K562 (cell line): ENCODE results near the gene HYOU1. TPM values are rescaled to one million over a fixed set of nuclear protein-coding genes. Genes with fewer than 3 reads are reported as not detected.

ENCODE experiments used
- BHLHE40 ChIP-seq: IDR thresholded peaks from 2 replicates; pipeline ENCODE4 v1.6.1; 2011; ENCODE audit warnings: low read length, improper control_type of control experiment
- CBX1 ChIP-seq: sonication (generic); IDR thresholded peaks from 2 replicates; pipeline ENCODE4 v1.6.1; 2016; ENCODE audit warnings: antibody characterized with exemption, low read depth, mild to moderate bottlenecking
- CCNT2 ChIP-seq: IDR thresholded peaks from 2 replicates; pipeline ENCODE4 v1.6.1; 2011; ENCODE audit warnings: borderline replicate concordance, low read depth, mild to moderate bottlenecking, moderate library complexity, mixed read lengths, low read length; ENCODE audit not compliant: insufficient read length; ENCODE audit errors: extremely low read depth
- CHD4 ChIP-seq: fragments of 200-600 bp; sonication (generic); IDR thresholded peaks from 3 replicates; pipeline ENCODE4 v1.6.1; 2012; ENCODE audit warnings: low read depth, mild to moderate bottlenecking, mixed read lengths, low read length, inconsistent platforms; ENCODE audit not compliant: insufficient read depth, insufficient replicate concordance, poor library complexity, severe bottlenecking
- CREB1 ChIP-seq, 2 experiments: sonication (generic) in 1 of 2; formaldehyde crosslinking in 1 of 2; IDR thresholded peaks; 2 replicates each; pipeline versions ENCODE4 v1.6.1 to v1.8.0; 2012 to 2022; ENCODE audit warnings: inconsistent platforms in 1 of 2, mild to moderate bottlenecking in 1 of 2, missing genetic modification reagents in 1 of 2, moderate library complexity in 1 of 2
- ELF1 ChIP-seq: fragments of 200-800 bp; sonication (Bioruptor generic); IDR thresholded peaks from 2 replicates; pipeline ENCODE4 v1.6.1; 2016; ENCODE audit warnings: missing genetic modification characterization, missing compliant biosample characterization
- HDAC2 ChIP-seq: fragments of 450-650 bp; IDR thresholded peaks from 2 replicates; pipeline ENCODE4 v1.6.1; 2016; ENCODE audit warnings: mild to moderate bottlenecking
- KDM5B ChIP-seq: fragments of 200-600 bp; sonication (generic); IDR thresholded peaks from 2 replicates; pipeline ENCODE4 v1.6.1; 2012; ENCODE audit warnings: low read depth, mild to moderate bottlenecking, moderate library complexity, low read length, control low read depth, inconsistent platforms; ENCODE audit not compliant: insufficient replicate concordance
- LCOR ChIP-seq: sonication (generic); formaldehyde crosslinking; IDR thresholded peaks from 2 replicates; pipeline ENCODE4 v1.8.0; 2022; ENCODE audit warnings: mild to moderate bottlenecking, missing genetic modification reagents
- MAFG ChIP-seq: fragments of 450-650 bp; conservative IDR thresholded peaks from 2 replicates; pipeline ENCODE4 v1.6.1; 2016; ENCODE audit warnings: missing genetic modification characterization, missing compliant biosample characterization
- MTA2 ChIP-seq: fragments of 450-650 bp; IDR thresholded peaks from 2 replicates; pipeline ENCODE4 v1.6.1; 2016; ENCODE audit warnings: low read depth
- RBFOX2 ChIP-seq: fragments of 200-400 bp; formaldehyde crosslinking; IDR thresholded peaks from 2 replicates; pipeline ENCODE4 v1.6.1; 2017; ENCODE audit warnings: low read depth, mild to moderate bottlenecking, low read length, moderate library complexity
- SAP30 ChIP-seq: fragments of 200-600 bp; sonication (generic); IDR thresholded peaks from 2 replicates; pipeline ENCODE4 v1.6.1; 2012; ENCODE audit warnings: borderline replicate concordance, low read depth, mild to moderate bottlenecking, moderate library complexity, low read length, control low read depth, inconsistent platforms; ENCODE audit not compliant: insufficient read depth, poor library complexity, severe bottlenecking
- SIX5 ChIP-seq, 2 experiments: IDR thresholded peaks; 2 replicates each; pipeline ENCODE4 v1.6.1; 2011; ENCODE audit warnings: low read length in 2 of 2, borderline replicate concordance in 1 of 2, low read depth in 1 of 2, mild to moderate bottlenecking in 1 of 2, moderate library complexity in 1 of 2; ENCODE audit not compliant: insufficient read depth in 1 of 2
- SMAD2 ChIP-seq: fragments of 150-350 bp; IDR thresholded peaks from 2 replicates; pipeline ENCODE4 v1.6.1; 2014; ENCODE audit warnings: low read depth, mild to moderate bottlenecking, low read length
- U2AF1 ChIP-seq: fragments of 200-400 bp; formaldehyde crosslinking; optimal IDR thresholded peaks from 2 replicates; pipeline ENCODE3; 2017; ENCODE audit warnings: mild to moderate bottlenecking, low read depth, low read length, moderate library complexity
- polyA plus RNA-seq, 8 experiments: library from polyadenylated mRNA; depleted of rRNA in 4 of 8; stranded (reverse) in 5 of 8; unstranded in 3 of 8; fragments of >200 nt; fragmentation: Nextera tagmentation in 2 of 8; fragmentation: Illumina TruSeq in 1 of 8; extraction: Ambion mirVana in 2 of 8; extraction: Trizol in 1 of 8; gene quantifications; 2 replicates each; pipeline versions ENCODE4 v1.2.1 to v1.2.3, GENCODE V29; 2011 to 2014; ENCODE audit warnings: inconsistent platforms in 1 of 8, missing spikeins in 1 of 8
- total RNA-seq, 7 experiments: library from RNA; depleted of rRNA in 6 of 7; stranded (reverse); fragments of >200 nt in 6 of 7; fragmentation: Illumina TruSeq in 2 of 7; extraction: Trizol in 2 of 7; gene quantifications; 2 replicates each; pipeline versions ENCODE4 v1.2.1 to v1.2.3, GENCODE V29; 2011 to 2021; ENCODE audit warnings: low replicate concordance in 1 of 7
- TF ChIP-seq, protein P1 (sequence below): sonication (generic); formaldehyde crosslinking; IDR thresholded peaks from 2 replicates; pipeline ENCODE4 v1.8.0; 2022; ENCODE audit warnings: mild to moderate bottlenecking, missing genetic modification reagents
- TF ChIP-seq, protein P2 (sequence below): sonication (generic); formaldehyde crosslinking; IDR thresholded peaks from 2 replicates; pipeline ENCODE4 v1.8.1; 2022; ENCODE audit warnings: missing genetic modification reagents
- TF ChIP-seq, protein P3 (sequence below): sonication (generic); formaldehyde crosslinking; IDR thresholded peaks from 2 replicates; pipeline ENCODE4 v1.8.0; 2023; ENCODE audit warnings: mild to moderate bottlenecking, missing genetic modification reagents

HYOU1 gene
- total and polyA plus RNA-seq, 9 of the 15 experiments (the other 6 are each of a cell fraction or from before 2014, with no cell fraction given), result 19.5 to 197 (median 128) TPM

DNA sequence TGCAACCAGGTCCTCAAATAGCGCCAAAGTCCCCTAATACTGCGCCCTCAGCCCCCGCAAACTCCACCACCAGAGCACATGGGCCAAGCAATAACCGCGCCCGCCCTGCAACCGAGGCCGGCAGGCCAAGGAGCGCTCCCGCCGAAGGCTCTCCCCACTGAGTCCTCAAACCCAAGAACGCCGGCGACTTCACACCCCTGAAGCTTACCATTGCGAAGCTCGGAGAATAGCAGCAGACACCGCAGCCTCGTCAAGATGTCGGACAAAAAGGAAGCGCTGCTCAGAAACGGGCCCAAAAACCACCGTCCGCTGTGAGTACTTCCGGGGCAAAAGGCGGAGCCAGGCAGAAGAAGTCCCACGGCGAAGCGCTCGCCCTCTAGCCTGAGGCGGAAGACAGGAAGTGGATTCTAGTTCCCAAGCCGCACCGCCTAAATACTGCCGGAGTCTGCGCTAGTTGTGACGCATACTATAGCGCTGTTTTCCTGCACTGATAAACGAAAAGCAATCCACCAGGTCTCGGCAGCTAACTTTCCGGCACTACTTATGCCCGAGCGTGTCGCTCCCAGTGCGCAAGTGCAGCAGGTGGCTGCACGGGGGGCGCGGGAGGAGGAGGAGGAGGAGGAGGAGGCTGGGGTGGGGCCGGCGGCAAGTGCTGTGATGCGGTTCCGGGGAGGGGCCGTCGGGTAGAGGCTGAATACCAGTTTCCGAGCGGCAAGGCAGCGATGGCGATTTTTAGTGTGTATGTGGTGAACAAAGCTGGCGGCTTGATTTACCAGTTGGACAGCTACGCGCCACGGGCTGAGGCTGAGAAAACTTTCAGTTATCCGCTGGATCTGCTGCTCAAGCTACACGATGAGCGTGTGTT lies 38.7 kb downstream of the HYOU1 start, which contains the start of the genes RPS25 and TRAPPC4 (continued):
- peak; percentile 81 for TF ChIP-seq CREB1 (IDR thresholded peaks at IDR 0.05)
- TF ChIP-seq CREB1 (CRISPR knock-in tag; IDR thresholded peaks at IDR 0.05), result peak; percentile 88
- TF ChIP-seq SIX5 (IDR thresholded peaks at IDR 0.05; ENCODE audit: borderline replicate concordance in 1 of 2, insufficient read depth in 1 of 2, low read depth in 1 of 2, low read length in 2 of 2), result peak; percentile 39 to 54; a peak in 3 of 4 replicates
- TF ChIP-seq SMAD2, result no peak
- peak; percentile 99 for TF ChIP-seq LCOR (CRISPR knock-in tag)
- TF ChIP-seq CCNT2, result peak; percentile 5
- peak; percentile 98 for TF ChIP-seq RBFOX2
- peak; percentile 89; the same call in 1 of the 2 replicates for TF ChIP-seq HDAC2
- TF ChIP-seq MAFG (tag), result no peak
- peak; percentile 71 for TF ChIP-seq KDM5B
- peak; percentile 69 for TF ChIP-seq SAP30
- TF ChIP-seq CBX1, result 0 out of 2 replicates have a peak, but pooled peaks have one; percentile 20
- TF ChIP-seq, protein P1, sequence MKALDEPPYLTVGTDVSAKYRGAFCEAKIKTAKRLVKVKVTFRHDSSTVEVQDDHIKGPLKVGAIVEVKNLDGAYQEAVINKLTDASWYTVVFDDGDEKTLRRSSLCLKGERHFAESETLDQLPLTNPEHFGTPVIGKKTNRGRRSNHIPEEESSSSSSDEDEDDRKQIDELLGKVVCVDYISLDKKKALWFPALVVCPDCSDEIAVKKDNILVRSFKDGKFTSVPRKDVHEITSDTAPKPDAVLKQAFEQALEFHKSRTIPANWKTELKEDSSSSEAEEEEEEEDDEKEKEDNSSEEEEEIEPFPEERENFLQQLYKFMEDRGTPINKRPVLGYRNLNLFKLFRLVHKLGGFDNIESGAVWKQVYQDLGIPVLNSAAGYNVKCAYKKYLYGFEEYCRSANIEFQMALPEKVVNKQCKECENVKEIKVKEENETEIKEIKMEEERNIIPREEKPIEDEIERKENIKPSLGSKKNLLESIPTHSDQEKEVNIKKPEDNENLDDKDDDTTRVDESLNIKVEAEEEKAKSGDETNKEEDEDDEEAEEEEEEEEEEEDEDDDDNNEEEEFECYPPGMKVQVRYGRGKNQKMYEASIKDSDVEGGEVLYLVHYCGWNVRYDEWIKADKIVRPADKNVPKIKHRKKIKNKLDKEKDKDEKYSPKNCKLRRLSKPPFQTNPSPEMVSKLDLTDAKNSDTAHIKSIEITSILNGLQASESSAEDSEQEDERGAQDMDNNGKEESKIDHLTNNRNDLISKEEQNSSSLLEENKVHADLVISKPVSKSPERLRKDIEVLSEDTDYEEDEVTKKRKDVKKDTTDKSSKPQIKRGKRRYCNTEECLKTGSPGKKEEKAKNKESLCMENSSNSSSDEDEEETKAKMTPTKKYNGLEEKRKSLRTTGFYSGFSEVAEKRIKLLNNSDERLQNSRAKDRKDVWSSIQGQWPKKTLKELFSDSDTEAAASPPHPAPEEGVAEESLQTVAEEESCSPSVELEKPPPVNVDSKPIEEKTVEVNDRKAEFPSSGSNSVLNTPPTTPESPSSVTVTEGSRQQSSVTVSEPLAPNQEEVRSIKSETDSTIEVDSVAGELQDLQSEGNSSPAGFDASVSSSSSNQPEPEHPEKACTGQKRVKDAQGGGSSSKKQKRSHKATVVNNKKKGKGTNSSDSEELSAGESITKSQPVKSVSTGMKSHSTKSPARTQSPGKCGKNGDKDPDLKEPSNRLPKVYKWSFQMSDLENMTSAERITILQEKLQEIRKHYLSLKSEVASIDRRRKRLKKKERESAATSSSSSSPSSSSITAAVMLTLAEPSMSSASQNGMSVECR (CRISPR knock-in tag), result peak; percentile 90
- TF ChIP-seq BHLHE40, result peak; percentile 86
- TF ChIP-seq, protein P2, sequence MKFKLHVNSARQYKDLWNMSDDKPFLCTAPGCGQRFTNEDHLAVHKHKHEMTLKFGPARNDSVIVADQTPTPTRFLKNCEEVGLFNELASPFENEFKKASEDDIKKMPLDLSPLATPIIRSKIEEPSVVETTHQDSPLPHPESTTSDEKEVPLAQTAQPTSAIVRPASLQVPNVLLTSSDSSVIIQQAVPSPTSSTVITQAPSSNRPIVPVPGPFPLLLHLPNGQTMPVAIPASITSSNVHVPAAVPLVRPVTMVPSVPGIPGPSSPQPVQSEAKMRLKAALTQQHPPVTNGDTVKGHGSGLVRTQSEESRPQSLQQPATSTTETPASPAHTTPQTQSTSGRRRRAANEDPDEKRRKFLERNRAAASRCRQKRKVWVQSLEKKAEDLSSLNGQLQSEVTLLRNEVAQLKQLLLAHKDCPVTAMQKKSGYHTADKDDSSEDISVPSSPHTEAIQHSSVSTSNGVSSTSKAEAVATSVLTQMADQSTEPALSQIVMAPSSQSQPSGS (CRISPR knock-in tag), result no peak
- no peak for TF ChIP-seq U2AF1
- TF ChIP-seq, protein P3, sequence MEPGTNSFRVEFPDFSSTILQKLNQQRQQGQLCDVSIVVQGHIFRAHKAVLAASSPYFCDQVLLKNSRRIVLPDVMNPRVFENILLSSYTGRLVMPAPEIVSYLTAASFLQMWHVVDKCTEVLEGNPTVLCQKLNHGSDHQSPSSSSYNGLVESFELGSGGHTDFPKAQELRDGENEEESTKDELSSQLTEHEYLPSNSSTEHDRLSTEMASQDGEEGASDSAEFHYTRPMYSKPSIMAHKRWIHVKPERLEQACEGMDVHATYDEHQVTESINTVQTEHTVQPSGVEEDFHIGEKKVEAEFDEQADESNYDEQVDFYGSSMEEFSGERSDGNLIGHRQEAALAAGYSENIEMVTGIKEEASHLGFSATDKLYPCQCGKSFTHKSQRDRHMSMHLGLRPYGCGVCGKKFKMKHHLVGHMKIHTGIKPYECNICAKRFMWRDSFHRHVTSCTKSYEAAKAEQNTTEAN (CRISPR knock-in tag), result peak; percentile 64; the same call in 1 of the 2 replicates
- peak; percentile 94 for TF ChIP-seq ELF1 (tag)
- TF ChIP-seq MTA2, result peak; percentile 80
- TF ChIP-seq CHD4, result no peak
